ENCODE data around the gene VCX. TPM values are rescaled to one million over a fixed set of nuclear protein-coding genes. Genes with fewer than 3 reads are reported as not detected.

VCX gene
- total RNA-seq, 2 donors from 2014 or later = not detected

DNA sequence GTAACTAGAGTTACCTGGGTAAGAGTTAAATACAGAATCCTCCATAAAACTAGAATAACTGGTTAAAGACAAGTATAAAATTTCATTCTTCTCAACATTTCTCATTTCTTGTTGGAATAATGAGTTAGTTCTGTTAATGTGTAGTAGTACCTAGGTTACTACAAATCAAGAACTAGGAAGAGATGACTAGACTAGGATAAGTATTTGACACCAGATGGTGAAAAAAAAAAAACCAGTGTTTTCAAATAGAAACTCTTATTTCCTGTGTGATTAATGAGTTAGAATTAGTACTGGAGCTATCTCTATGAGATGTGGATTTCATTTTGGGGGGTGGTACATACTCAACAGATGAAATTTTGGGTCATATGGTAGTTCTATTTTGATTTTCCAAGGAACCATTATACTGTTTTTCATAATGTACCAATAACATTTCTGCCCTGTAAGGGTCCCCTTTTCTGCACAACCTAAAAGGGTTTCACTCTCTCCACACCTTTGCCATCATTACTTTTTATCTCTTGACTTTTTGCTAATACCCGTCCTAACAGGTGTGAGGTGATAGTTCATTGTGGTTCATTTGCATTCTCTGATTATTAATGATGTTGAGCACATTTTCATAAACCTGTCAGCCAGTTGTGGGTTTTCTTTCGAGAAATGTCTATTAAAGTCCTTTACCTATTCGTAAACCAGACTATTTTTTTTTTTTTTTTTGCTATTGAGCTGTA is 1.7 kb upstream of the VCX start:
- no peak overlapping the region for H3K4me3 ChIP-seq
- ATAC-seq (no peak), DNase-seq (no peak)
- intact Hi-C loops (cut with DNase I) = no loop called here
- whole genome bisulfite sequencing, 2 donors = 54 to 69% methylated on average over 3 of the region's 3 CpGs
- no peaks in the 10 kb centered on the region for H3K9me3 ChIP-seq
- TF ChIP-seq, protein P1, sequence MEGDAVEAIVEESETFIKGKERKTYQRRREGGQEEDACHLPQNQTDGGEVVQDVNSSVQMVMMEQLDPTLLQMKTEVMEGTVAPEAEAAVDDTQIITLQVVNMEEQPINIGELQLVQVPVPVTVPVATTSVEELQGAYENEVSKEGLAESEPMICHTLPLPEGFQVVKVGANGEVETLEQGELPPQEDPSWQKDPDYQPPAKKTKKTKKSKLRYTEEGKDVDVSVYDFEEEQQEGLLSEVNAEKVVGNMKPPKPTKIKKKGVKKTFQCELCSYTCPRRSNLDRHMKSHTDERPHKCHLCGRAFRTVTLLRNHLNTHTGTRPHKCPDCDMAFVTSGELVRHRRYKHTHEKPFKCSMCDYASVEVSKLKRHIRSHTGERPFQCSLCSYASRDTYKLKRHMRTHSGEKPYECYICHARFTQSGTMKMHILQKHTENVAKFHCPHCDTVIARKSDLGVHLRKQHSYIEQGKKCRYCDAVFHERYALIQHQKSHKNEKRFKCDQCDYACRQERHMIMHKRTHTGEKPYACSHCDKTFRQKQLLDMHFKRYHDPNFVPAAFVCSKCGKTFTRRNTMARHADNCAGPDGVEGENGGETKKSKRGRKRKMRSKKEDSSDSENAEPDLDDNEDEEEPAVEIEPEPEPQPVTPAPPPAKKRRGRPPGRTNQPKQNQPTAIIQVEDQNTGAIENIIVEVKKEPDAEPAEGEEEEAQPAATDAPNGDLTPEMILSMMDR (IDR thresholded peaks at IDR 0.05) = no peak
- TF ChIP-seq POLR2A (IDR thresholded peaks at IDR 0.05) = no peak
- H3K27ac ChIP-seq = no peak overlapping the region
- no peaks in the 10 kb centered on the region for H3K4me1 ChIP-seq
- H3K27me3 ChIP-seq = no peaks in the 10 kb centered on the region
- H3K36me3 ChIP-seq (replicated peaks in 1 of 2; ENCODE audit: insufficient read depth in 1 of 2, low read depth in 2 of 2) = no peaks in the 10 kb centered on the region

DNA sequence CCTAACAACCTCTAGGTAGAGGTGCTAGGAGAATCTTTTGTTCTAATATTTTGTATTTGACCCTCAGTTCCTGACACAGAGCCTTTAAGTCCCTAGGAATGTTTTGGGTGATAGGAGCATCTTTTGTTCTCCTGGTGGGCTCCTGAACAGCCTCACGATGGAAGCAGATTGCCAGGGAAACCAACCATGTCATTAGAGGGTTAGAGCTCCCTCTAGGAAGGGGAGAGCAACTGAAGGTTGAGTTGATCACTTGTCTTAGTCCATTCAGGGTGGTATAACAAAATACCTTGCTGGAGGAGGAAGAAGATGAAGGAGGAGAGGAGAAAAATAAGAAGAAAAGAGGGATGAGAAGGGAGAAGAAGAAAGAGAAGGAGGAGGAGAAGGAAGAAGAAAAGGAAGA is 9.2 kb downstream of the VCX start:
- ATAC-seq (no peak), DNase-seq (no peak)
- no peak overlapping the region for H3K4me3 ChIP-seq
- TF ChIP-seq POLR2A (IDR thresholded peaks at IDR 0.05) = no peak
- TF ChIP-seq, protein P1 (IDR thresholded peaks at IDR 0.05) = no peak
- H3K36me3 ChIP-seq (replicated peaks in 1 of 2; ENCODE audit: insufficient read depth in 1 of 2, low read depth in 2 of 2) = no peaks in the 10 kb centered on the region
- no peak overlapping the region for H3K27ac ChIP-seq
- 17 to 25% methylated on average over 1 of the region's 1 CpG for WGBS, 2 donors
- H3K9me3 ChIP-seq = no peaks in the 10 kb centered on the region
- intact Hi-C loops (cut with DNase I) = no loop called here
- H3K27me3 ChIP-seq = no peaks in the 10 kb centered on the region
- no peaks in the 10 kb centered on the region for H3K4me1 ChIP-seq

DNA sequence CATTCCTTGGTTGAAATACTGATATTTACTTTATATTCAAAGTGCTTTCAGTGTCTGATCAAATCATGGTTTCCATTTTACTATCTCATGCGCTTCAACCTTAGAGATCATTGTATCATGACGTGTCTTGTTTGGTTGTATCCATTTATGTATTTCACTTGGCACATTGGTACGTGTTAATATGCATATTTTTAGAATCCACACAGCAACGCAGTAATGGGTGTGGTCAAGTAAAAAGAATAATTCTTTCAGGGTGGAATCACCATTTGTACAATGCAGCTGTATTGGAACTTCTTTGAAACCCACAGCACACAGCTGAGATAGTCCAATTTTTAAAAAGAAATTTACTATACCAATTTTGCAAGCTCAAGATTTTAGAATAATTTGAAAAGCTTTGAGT is 29.1 kb downstream of the VCX start:
- ATAC-seq = no peak
- intact Hi-C loops (cut with DNase I) = no loop called here
- H3K27me3 ChIP-seq = no peaks in the 10 kb centered on the region
- TF ChIP-seq, protein P1 (IDR thresholded peaks at IDR 0.05) = no peak
- no peak for TF ChIP-seq POLR2A (IDR thresholded peaks at IDR 0.05)
- no peak overlapping the region for H3K4me3 ChIP-seq
- WGBS, 2 donors = 59 to 70% methylated on average over 4 of the region's 4 CpGs
- no peaks in the 10 kb centered on the region for H3K4me1 ChIP-seq
- no peaks in the 10 kb centered on the region for H3K9me3 ChIP-seq
- H3K36me3 ChIP-seq (replicated peaks in 1 of 2; ENCODE audit: insufficient read depth in 1 of 2, low read depth in 2 of 2) = no peaks in the 10 kb centered on the region
- DNase-seq = no peak
- no peak overlapping the region for H3K27ac ChIP-seq

DNA sequence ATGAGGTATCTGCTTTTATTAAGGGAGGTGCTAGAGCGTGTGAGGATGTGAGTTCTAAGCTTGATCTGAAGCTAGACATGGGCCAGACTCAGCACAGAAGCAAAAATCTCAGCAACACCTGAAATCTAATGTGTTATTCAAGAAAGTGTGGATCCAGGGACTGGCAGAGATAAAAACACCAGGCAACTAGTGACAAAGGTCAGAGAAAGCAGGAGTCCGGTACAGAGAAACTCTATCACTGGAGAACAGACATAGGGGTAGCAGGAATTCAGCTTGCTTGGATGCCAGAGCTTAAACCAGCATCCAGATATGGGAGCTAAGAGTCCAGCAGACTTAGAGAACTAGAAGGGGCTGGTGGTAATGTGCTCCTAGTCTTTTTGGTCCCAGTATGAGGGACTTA is 34.0 kb downstream of the VCX start:
- intact Hi-C loops (cut with DNase I) = no loop called here
- H3K36me3 ChIP-seq (replicated peaks in 1 of 2; ENCODE audit: insufficient read depth in 1 of 2, low read depth in 2 of 2) = no peaks in the 10 kb centered on the region
- no peak overlapping the region for H3K27ac ChIP-seq
- no peaks in the 10 kb centered on the region for H3K9me3 ChIP-seq
- H3K27me3 ChIP-seq = no peaks in the 10 kb centered on the region
- no peak for ATAC-seq
- H3K4me3 ChIP-seq = no peak overlapping the region
- no peak for DNase-seq
- H3K4me1 ChIP-seq = no peaks in the 10 kb centered on the region
- TF ChIP-seq, protein P1 (IDR thresholded peaks at IDR 0.05) = no peak
- TF ChIP-seq POLR2A (IDR thresholded peaks at IDR 0.05) = no peak
- WGBS, 2 donors = 84 to 85% methylated on average over 2 of the region's 2 CpGs

DNA sequence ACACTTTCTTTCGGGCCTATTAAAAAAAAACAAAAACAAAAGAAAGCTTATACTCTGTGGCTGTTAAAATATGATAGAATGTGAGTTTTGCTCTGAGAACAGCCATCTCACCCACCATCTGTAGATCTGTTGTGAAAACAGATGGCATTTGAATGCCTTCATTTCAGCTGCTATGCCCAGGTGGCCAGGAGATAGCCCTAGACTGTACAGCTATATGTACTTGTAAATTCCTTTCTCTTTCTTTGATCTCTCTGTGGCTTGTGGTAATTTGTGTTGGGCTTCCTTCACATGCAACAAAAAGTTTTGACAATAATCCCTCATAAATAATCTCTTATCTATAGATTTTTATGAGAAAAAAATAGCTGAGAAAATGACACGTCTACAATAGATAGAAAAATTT is 46.2 kb downstream of the VCX start:
- TF ChIP-seq, protein P1 (IDR thresholded peaks at IDR 0.05) = no peak
- TF ChIP-seq POLR2A (IDR thresholded peaks at IDR 0.05) = no peak
- DNase-seq (no peak), ATAC-seq (no peak)
- H3K4me3 ChIP-seq = no peak overlapping the region
- H3K4me1 ChIP-seq = no peaks in the 10 kb centered on the region
- H3K36me3 ChIP-seq (replicated peaks in 1 of 2; ENCODE audit: insufficient read depth in 1 of 2, low read depth in 2 of 2) = no peaks in the 10 kb centered on the region
- 42 to 49% methylated on average over 2 of the region's 2 CpGs for WGBS, 2 donors
- no peaks in the 10 kb centered on the region for H3K27me3 ChIP-seq
- H3K27ac ChIP-seq = no peak overlapping the region
- intact Hi-C loops (cut with DNase I) = no loop called here
- H3K9me3 ChIP-seq = no peaks in the 10 kb centered on the region

Data from body of pancreas (tissue), 4 donors.